ENCODE data around the gene CALR. TPM values are rescaled to one million over a fixed set of nuclear protein-coding genes. Genes with fewer than 3 reads are reported as not detected.

Gene CALR
- polyA plus RNA-seq, 6 donors from 2014 or later, result 97.4 to 189 (median 155) TPM

- Mint-ChIP-seq H3K9me3 (no peaks in the 10 kb centered on the region), H3K27ac (peak overlapping the region; percentile 97 to 99 (median 98)), H3K4me3 (peak overlapping the region; percentile 90 to 99 (median 98)), H3K36me3 (peaks cover 14 to 17% of the 10 kb centered on the region in 2 donors), H3K27me3 (no peaks in the 10 kb centered on the region), H3K4me1 (peaks cover 46 to 68% (median 63%) of the 10 kb centered on the region in 3 donors)
- DNase-seq, result peak; percentile 61
- peak; percentile 9 to 13 for ATAC-seq (ENCODE audit: low read depth in 2 of 2)
Observed at GRCh38 chr19:12938779-12939601, 581 bp downstream of the CALR start.

GRCh38 chr19:12939975-12940423 lies 1.6 kb downstream of the CALR start:
- Mint-ChIP-seq H3K27ac (peak overlapping the region in 5 of 6 donors; percentile 27 to 99 (median 97)), H3K27me3 (no peaks in the 10 kb centered on the region), H3K9me3 (no peaks in the 10 kb centered on the region), H3K4me1 (peaks cover 48 to 72% (median 65%) of the 10 kb centered on the region in 3 donors), H3K4me3 (peak overlapping the region; percentile 90 to 99 (median 98)), H3K36me3 (peaks cover 17 to 18% of the 10 kb centered on the region in 2 donors)
- ATAC-seq (ENCODE audit: low read depth in 2 of 2) (no peak), DNase-seq (no peak)

- ATAC-seq (ENCODE audit: low read depth in 2 of 2), result no peak
- peak overlapping the region in 5 of 6 donors; percentile 21 to 97 (median 82) for H3K27ac Mint-ChIP-seq
- DNase-seq, result no peak
- peaks cover 0 to 3% (median 0%) of the 10 kb centered on the region in 7 donors for H3K9me3 Mint-ChIP-seq
- H3K27me3 Mint-ChIP-seq, result no peaks in the 10 kb centered on the region
- peaks cover 17 to 18% of the 10 kb centered on the region in 2 donors for H3K36me3 Mint-ChIP-seq
- H3K4me1 Mint-ChIP-seq, result peaks cover 55 to 81% (median 70%) of the 10 kb centered on the region in 3 donors
- H3K4me3 Mint-ChIP-seq, result peak overlapping the region; percentile 62 to 98 (median 86)
Observed at GRCh38 chr19:12940897-12941296, 2.5 kb downstream of the CALR start.

GRCh38 chr19:12943437-12944044 lies 5.1 kb downstream of the CALR start:
- Mint-ChIP-seq H3K36me3 (peaks cover 17 to 18% of the 10 kb centered on the region in 2 donors), H3K4me1 (peaks cover 39 to 82% (median 63%) of the 10 kb centered on the region in 3 donors), H3K4me3 (peak overlapping the region in 3 of 8 donors; percentile 57 to 94 (median 76)), H3K27ac (peak overlapping the region; percentile 49 to 98 (median 76)), H3K9me3 (peaks cover 0 to 3% (median 0%) of the 10 kb centered on the region in 7 donors), H3K27me3 (no peaks in the 10 kb centered on the region)
- DNase-seq (no peak), ATAC-seq (ENCODE audit: low read depth in 2 of 2) (no peak)

- DNase-seq (no peak), ATAC-seq (ENCODE audit: low read depth in 2 of 2) (no peak)
- Mint-ChIP-seq H3K36me3 (peaks cover 17 to 18% of the 10 kb centered on the region in 2 donors), H3K9me3 (peaks cover 0 to 3% (median 0%) of the 10 kb centered on the region in 7 donors), H3K27me3 (no peaks in the 10 kb centered on the region), H3K4me3 (peak overlapping the region in 4 of 8 donors; percentile 42 to 95 (median 94)), H3K27ac (peak overlapping the region; percentile 44 to 100 (median 97)), H3K4me1 (peaks cover 34 to 75% (median 58%) of the 10 kb centered on the region in 3 donors)
Observed at GRCh38 chr19:12944104-12944674, 5.8 kb downstream of the CALR start.

GRCh38 chr19:12945479-12946091 lies 7.2 kb downstream of the CALR start, which contains the start of gene RAD23A:
TSS of gene RAD23A (plus strand) at chr19:12945862. CDS start at chr19:12945949, 87 bp downstream.
- Mint-ChIP-seq H3K4me3 (peak within 1 kb of the TSS; percentile 90 to 97 (median 94)), H3K36me3 (peaks cover 9 to 21% of the 10 kb centered on the region in 2 donors), H3K27ac (peak within 1 kb of the TSS; percentile 96 to 100 (median 98)), H3K4me1 (peaks cover 27 to 72% (median 49%) of the 10 kb centered on the region in 3 donors), H3K9me3 (peaks cover 0 to 3% (median 0%) of the 10 kb centered on the region in 7 donors), H3K27me3 (no peaks in the 10 kb centered on the region)
- DNase-seq (peak; percentile 97), ATAC-seq (ENCODE audit: low read depth in 2 of 2) (peak; percentile 78 to 85)

GRCh38 chr19:12946092-12946721 lies 7.8 kb downstream of the CALR start:
- Mint-ChIP-seq H3K36me3 (peaks cover 5 to 21% of the 10 kb centered on the region in 2 donors), H3K4me3 (peak overlapping the region; percentile 82 to 97 (median 94)), H3K27ac (peak overlapping the region; percentile 56 to 98 (median 94)), H3K4me1 (peaks cover 24 to 70% (median 45%) of the 10 kb centered on the region in 3 donors), H3K9me3 (peaks cover 0 to 3% (median 0%) of the 10 kb centered on the region in 7 donors), H3K27me3 (no peaks in the 10 kb centered on the region)
- ATAC-seq (ENCODE audit: low read depth in 2 of 2) (peak; percentile 47 to 51), DNase-seq (no peak)

- no peak for DNase-seq
- peaks cover 5 to 21% of the 10 kb centered on the region in 2 donors for H3K36me3 Mint-ChIP-seq
- H3K4me3 Mint-ChIP-seq, result peak overlapping the region; percentile 82 to 97 (median 94)
- peaks cover 0 to 3% (median 0%) of the 10 kb centered on the region in 7 donors for H3K9me3 Mint-ChIP-seq
- peak overlapping the region; percentile 56 to 98 (median 94) for H3K27ac Mint-ChIP-seq
- no peak for ATAC-seq (ENCODE audit: low read depth in 2 of 2)
- peaks cover 24 to 66% (median 46%) of the 10 kb centered on the region in 3 donors for H3K4me1 Mint-ChIP-seq
- no peaks in the 10 kb centered on the region for H3K27me3 Mint-ChIP-seq
Observed at GRCh38 chr19:12946731-12947496, 8.5 kb downstream of the CALR start.

GRCh38 chr19:12947702-12948611 lies 9.5 kb downstream of the CALR start:
- DNase-seq (no peak), ATAC-seq (ENCODE audit: low read depth in 2 of 2) (no peak)
- peaks cover 0 to 3% (median 0%) of the 10 kb centered on the region in 7 donors for H3K9me3 Mint-ChIP-seq
- H3K27ac Mint-ChIP-seq, result peak overlapping the region in 4 of 6 donors; percentile 49 to 98 (median 90)
- H3K27me3 Mint-ChIP-seq, result no peaks in the 10 kb centered on the region
- peaks cover 5 to 21% of the 10 kb centered on the region in 2 donors for H3K36me3 Mint-ChIP-seq
- H3K4me1 Mint-ChIP-seq, result peaks cover 24 to 55% (median 42%) of the 10 kb centered on the region in 3 donors
- peak overlapping the region in 3 of 8 donors; percentile 22 to 68 (median 57) for H3K4me3 Mint-ChIP-seq

- DNase-seq (no peak), ATAC-seq (ENCODE audit: low read depth in 2 of 2) (no peak)
- Mint-ChIP-seq H3K9me3 (peaks cover 0 to 3% (median 0%) of the 10 kb centered on the region in 7 donors), H3K36me3 (peaks cover 0 to 15% of the 10 kb centered on the region in 2 donors), H3K27ac (peak overlapping the region in 3 of 6 donors; percentile 7 to 74 (median 49)), H3K4me1 (peaks cover 19 to 47% (median 41%) of the 10 kb centered on the region in 3 donors), H3K4me3 (peak overlapping the region in 5 of 8 donors; percentile 20 to 75 (median 37)), H3K27me3 (no peaks in the 10 kb centered on the region)
Observed at GRCh38 chr19:12948612-12949362, 10.4 kb downstream of the CALR start.
